ENCODE data around the gene EFCAB14. TPM values are rescaled to one million over a fixed set of nuclear protein-coding genes. Genes with fewer than 3 reads are reported as not detected.

EFCAB14 gene
- total and polyA plus RNA-seq, 2 of the 4 experiments (the other 2 are of a cell fraction), result 28.6 to 43.0 TPM

DNA sequence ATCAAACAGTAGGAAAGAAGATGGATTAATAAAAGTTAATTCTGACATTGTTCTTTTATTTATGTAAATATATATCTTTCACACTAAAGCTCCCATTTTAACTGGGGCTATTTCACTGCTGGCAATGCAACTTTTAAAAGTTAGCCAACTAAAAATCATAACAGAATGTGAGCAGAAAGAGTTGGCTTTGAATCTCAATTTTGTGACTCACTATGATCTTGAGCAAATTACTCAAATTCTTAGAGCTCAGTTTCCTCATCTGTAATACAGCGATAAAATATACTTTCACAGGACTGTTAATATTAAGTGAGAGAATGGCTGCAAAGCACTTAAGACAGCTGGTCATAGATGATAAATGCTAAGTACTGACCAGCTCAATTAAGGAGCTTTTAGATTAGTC lies 10.8 kb downstream of the EFCAB14 start:
- Histone ChIP-seq H3K4ac (ENCODE audit: low read depth, low read length) (no peak overlapping the region), H3K27ac (ENCODE audit: insufficient read depth, low read length) (no peak overlapping the region), H2BK15ac (ENCODE audit: low read depth, low read length) (no peak overlapping the region), H2BK20ac (ENCODE audit: low read depth, low read length) (no peak overlapping the region), H3K56ac (ENCODE audit: extremely low read depth, insufficient read depth, low read length) (no peak overlapping the region), H3K4me1 (ENCODE audit: control insufficient read depth, insufficient read depth, low read length) (no peaks in the 10 kb centered on the region), H3K4me3 (ENCODE audit: insufficient read depth, low read depth, low read length) (no peak overlapping the region), H2AFZ (replicated peaks; ENCODE audit: low read length, poor library complexity) (no peak overlapping the region), H3K9ac (ENCODE audit: low read depth, low read length) (no peak overlapping the region), H3K79me1 (ENCODE audit: low read depth in 1 of 2, low read length in 2 of 2) (peaks cover 9 to 22% of the 10 kb centered on the region in 2 experiments; a peak in 3 of 4 replicates), H3K36me3 (ENCODE audit: control insufficient read depth, insufficient read depth, low read length) (peaks cover 34% of the 10 kb centered on the region), H3K14ac (replicated peaks; ENCODE audit: low read depth, low read length) (no peak overlapping the region), H3K18ac (ENCODE audit: low read depth, low read length) (no peak overlapping the region), H3K4me2 (ENCODE audit: low read depth, low read length) (no peak overlapping the region), H3K9me3 (ENCODE audit: control insufficient read depth, insufficient read depth, low read length) (no peaks in the 10 kb centered on the region), H2BK120ac (ENCODE audit: low read depth, low read length) (no peak overlapping the region), H4K8ac (ENCODE audit: low read depth in 2 of 2, low read length in 2 of 2) (no peak overlapping the region), H4K5ac (ENCODE audit: low read depth, low read length) (no peak overlapping the region), H2AK9ac (replicated peaks; ENCODE audit: low read depth, low read length, poor library complexity) (no peak overlapping the region), H3K27me3 (ENCODE audit: control insufficient read depth, insufficient read depth, low read length) (no peaks in the 10 kb centered on the region), H3K9me1 (ENCODE audit: insufficient read depth, low read length) (no peaks in the 10 kb centered on the region), H3K23ac (ENCODE audit: low read depth, low read length) (no peak overlapping the region), H4K91ac (ENCODE audit: insufficient read depth, low read depth, low read length) (no peak overlapping the region), H4K20me1 (ENCODE audit: insufficient read depth, low read length) (no peaks in the 10 kb centered on the region), H2AK5ac (ENCODE audit: low read depth, low read length) (no peak overlapping the region), H2BK5ac (ENCODE audit: low read depth, low read length, poor library complexity, severe bottlenecking) (no peak overlapping the region)
- in situ Hi-C loops (cut with MboI; ENCODE audit: low sequenced_read_pairs) (loop anchor here (25.0 kb wide), 1 partner anchor 296 kb away; no protein-coding TSS in a partner anchor), intact Hi-C loops (cut with micrococcal nuclease) (no loop called here), dilution Hi-C loops (cut with HindIII; ENCODE audit: low sequenced_read_pairs, unreplicated experiment) (no loop called here)
- WGBS, 2 experiments (ENCODE audit: extremely low coverage in 2 of 2, insufficient read length in 1 of 2), result no CpG with 5 or more reads among the region's 1 CpG
- no peak for TF ChIP-seq MAZ (IDR thresholded peaks at IDR 0.05; ENCODE audit: borderline replicate concordance, low read depth, low read length)
- TF ChIP-seq CHD1 (IDR thresholded peaks at IDR 0.05; ENCODE audit: low read depth, low read length), result no peak
- no peak for TF ChIP-seq CEBPB (IDR thresholded peaks at IDR 0.05; ENCODE audit: low read depth, low read length)
- TF ChIP-seq BHLHE40 (IDR thresholded peaks at IDR 0.05; ENCODE audit: low read depth, low read length), result no peak
- TF ChIP-seq RFX5 (IDR thresholded peaks at IDR 0.05; ENCODE audit: low read depth, low read length), result no peak
- TF ChIP-seq RCOR1 (IDR thresholded peaks at IDR 0.05; ENCODE audit: insufficient replicate concordance, low read length), result no peak
- TF ChIP-seq MXI1 (IDR thresholded peaks at IDR 0.05; ENCODE audit: borderline replicate concordance, low read depth, low read length), result no peak
- TF ChIP-seq SMC3 (IDR thresholded peaks at IDR 0.05; ENCODE audit: low read depth, low read length), result no peak
- no peak for TF ChIP-seq POLR2A (IDR thresholded peaks at IDR 0.05; ENCODE audit: low read depth, low read length)
- TF ChIP-seq, protein P1, sequence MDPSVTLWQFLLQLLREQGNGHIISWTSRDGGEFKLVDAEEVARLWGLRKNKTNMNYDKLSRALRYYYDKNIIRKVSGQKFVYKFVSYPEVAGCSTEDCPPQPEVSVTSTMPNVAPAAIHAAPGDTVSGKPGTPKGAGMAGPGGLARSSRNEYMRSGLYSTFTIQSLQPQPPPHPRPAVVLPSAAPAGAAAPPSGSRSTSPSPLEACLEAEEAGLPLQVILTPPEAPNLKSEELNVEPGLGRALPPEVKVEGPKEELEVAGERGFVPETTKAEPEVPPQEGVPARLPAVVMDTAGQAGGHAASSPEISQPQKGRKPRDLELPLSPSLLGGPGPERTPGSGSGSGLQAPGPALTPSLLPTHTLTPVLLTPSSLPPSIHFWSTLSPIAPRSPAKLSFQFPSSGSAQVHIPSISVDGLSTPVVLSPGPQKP (IDR thresholded peaks at IDR 0.05; ENCODE audit: borderline replicate concordance, low read depth, low read length), result no peak
- no peak for TF ChIP-seq MAFK (IDR thresholded peaks at IDR 0.05; ENCODE audit: low read depth, low read length)
- TF ChIP-seq FOS (IDR thresholded peaks at IDR 0.05; ENCODE audit: low read depth, low read length), result no peak
- TF ChIP-seq CTCF (conservative IDR thresholded peaks at IDR 0.05; ENCODE audit: low read depth, low read length), result no peak
- TF ChIP-seq NFE2L2 (IDR thresholded peaks at IDR 0.05; ENCODE audit: low read depth, low read length), result no peak
- no peak for TF ChIP-seq RAD21 (IDR thresholded peaks at IDR 0.05; ENCODE audit: low read length)
- CTCF ChIA-PET, result interaction anchor here (0.7 to 1.0 kb wide), 4 partner anchors 11 to 104 kb away, joined by 3 to 6 read pairs (median 4); partner anchors contain the start of gene MKNK1
- peak; percentile 37 for DNase-seq
- peak; percentile 49 for ATAC-seq (ENCODE audit: low read depth)
- BruUV-seq (replicated peaks), result no TSS peak
- POLR2A ChIA-PET (ENCODE audit: unreplicated experiment), result interaction anchor here (0.6 kb wide), 2 partner anchors 145 to 1408 kb away, joined by 3 to 8 read pairs; no protein-coding TSS in a partner anchor

Data from IMR-90 (cell line).